Measurements from ENCODE around the gene KRTCAP2.

DNA sequence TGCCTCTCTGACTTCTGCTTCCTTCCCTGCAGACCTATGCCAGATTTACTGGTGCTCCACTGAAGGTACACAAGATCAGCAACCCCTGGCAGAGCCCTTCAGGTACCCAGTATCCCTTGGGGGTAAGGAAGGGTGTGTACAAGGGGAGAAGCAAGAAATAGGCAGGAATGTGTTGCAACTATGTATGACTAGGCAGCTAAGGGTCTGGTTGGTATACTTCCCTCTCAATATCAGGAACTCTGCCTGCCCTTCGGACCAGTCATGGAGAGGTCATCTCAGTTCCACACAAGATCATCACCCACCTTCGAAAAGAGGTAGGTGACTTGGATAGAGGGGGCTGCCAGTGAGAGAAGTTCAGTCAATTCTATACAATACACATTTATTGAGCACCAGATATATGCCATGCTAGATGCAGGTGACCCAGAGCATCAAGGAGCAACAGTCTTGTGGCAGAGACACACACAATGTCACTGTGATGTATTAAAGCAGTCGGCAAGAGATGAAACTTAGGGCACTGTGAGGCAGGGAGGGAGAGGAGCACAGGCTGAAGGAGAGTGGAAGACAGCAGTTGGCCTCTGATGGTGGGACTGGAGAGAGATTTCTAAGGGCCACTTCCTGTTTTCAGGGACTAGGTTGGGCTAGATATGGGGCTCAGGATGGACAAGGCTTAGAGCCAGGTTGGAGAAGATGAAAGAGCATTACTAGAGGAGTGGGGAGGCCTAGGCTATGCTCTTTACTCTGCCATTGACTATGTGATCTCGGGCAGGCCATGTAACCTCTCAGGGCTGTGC, 37.4 kb upstream of the KRTCAP2 start:
- TF ChIP-seq, protein P1, sequence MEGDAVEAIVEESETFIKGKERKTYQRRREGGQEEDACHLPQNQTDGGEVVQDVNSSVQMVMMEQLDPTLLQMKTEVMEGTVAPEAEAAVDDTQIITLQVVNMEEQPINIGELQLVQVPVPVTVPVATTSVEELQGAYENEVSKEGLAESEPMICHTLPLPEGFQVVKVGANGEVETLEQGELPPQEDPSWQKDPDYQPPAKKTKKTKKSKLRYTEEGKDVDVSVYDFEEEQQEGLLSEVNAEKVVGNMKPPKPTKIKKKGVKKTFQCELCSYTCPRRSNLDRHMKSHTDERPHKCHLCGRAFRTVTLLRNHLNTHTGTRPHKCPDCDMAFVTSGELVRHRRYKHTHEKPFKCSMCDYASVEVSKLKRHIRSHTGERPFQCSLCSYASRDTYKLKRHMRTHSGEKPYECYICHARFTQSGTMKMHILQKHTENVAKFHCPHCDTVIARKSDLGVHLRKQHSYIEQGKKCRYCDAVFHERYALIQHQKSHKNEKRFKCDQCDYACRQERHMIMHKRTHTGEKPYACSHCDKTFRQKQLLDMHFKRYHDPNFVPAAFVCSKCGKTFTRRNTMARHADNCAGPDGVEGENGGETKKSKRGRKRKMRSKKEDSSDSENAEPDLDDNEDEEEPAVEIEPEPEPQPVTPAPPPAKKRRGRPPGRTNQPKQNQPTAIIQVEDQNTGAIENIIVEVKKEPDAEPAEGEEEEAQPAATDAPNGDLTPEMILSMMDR (IDR thresholded peaks at IDR 0.05) = no peak
- TF ChIP-seq ZFX (IDR thresholded peaks at IDR 0.05; ENCODE audit: borderline replicate concordance) = no peak

All from 22Rv1 (cell line).